Smooth muscle cell (in vitro differentiated cells): ENCODE results near the gene PACSIN1. TPM values are rescaled to one million over a fixed set of nuclear protein-coding genes. Genes with fewer than 3 reads are reported as not detected.

Experiments used
- DNase-seq: peaks from one replicate; lab custom pipeline; 2025; ENCODE audit not compliant: unreplicated experiment; lab: John Stamatoyannopoulos, UW
- H2AFZ ChIP-seq: fragments of 200-600 bp; sonication (generic); 2 replicates; pipeline ENCODE4 v1.6.0; 2016; ENCODE audit warnings: antibody characterized with exemption, low read depth, mild to moderate bottlenecking
- H3F3A ChIP-seq: fragments of 200-600 bp; sonication (generic); 2 replicates; pipeline ENCODE4 v1.6.0; 2017; ENCODE audit warnings: antibody characterized with exemption, low read depth
- H3K27ac ChIP-seq: fragments of 200-600 bp; sonication (generic); 2 replicates; pipeline ENCODE4 v1.5.1; 2016; ENCODE audit warnings: low read depth, mild to moderate bottlenecking
- H3K27me3 ChIP-seq: fragments of 200-600 bp; sonication (generic); 2 replicates; pipeline ENCODE4 v1.6.1; 2016; ENCODE audit warnings: low read depth, mild to moderate bottlenecking
- H3K36me3 ChIP-seq: fragments of 200-600 bp; sonication (generic); 2 replicates; pipeline ENCODE4 v1.5.1; 2016; ENCODE audit warnings: low read depth
- H3K4me1 ChIP-seq: fragments of 200-600 bp; sonication (generic); 2 replicates; pipeline ENCODE4 v1.5.1; 2016; ENCODE audit warnings: low read depth
- H3K4me2 ChIP-seq: fragments of 200-600 bp; sonication (generic); 2 replicates; pipeline ENCODE4 v1.6.0; 2016; ENCODE audit warnings: mild to moderate bottlenecking
- H3K4me3 ChIP-seq: fragments of 200-600 bp; sonication (generic); 2 replicates; pipeline ENCODE4 v1.5.1; 2016; ENCODE audit warnings: mild to moderate bottlenecking
- H3K79me2 ChIP-seq: fragments of 200-600 bp; sonication (generic); 2 replicates; pipeline ENCODE4 v1.6.0; 2016; ENCODE audit warnings: low read depth, mild to moderate bottlenecking
- H3K9ac ChIP-seq: fragments of 200-600 bp; sonication (generic); 2 replicates; pipeline ENCODE4 v1.6.0; 2016; ENCODE audit warnings: low read depth
- H3K9me3 ChIP-seq: fragments of 200-600 bp; sonication (generic); replicated peaks from 2 replicates; pipeline ENCODE4 v1.5.1; 2016; ENCODE audit warnings: low read depth
- H4K20me1 ChIP-seq: fragments of 200-600 bp; sonication (generic); 2 replicates; pipeline ENCODE4 v1.6.0; 2016; ENCODE audit warnings: low read depth
- CTCF ChIP-seq: fragments of 200-600 bp; sonication (generic); IDR thresholded peaks from 2 replicates; pipeline ENCODE4 v1.5.1; 2017; ENCODE audit warnings: borderline replicate concordance, mild to moderate bottlenecking, antibody characterized with exemption; ENCODE audit not compliant: insufficient read depth, poor library complexity, severe bottlenecking
- WGBS: methylation state at CpG from one replicate; pipeline ENCODE4 v1.1.7; 2016; ENCODE audit warnings: low lambda C conversion rate; 5-methylcytosine and 5-hydroxymethylcytosine counted together
- polyA plus RNA-seq: library from polyadenylated mRNA; unstranded; fragments of >200 nt; fragmentation: Nextera tagmentation; extraction: Ambion mirVana; gene quantifications from 2 replicates; pipeline ENCODE4 v1.2.1, GENCODE V29; 2016
- total RNA-seq: library from RNA; depleted of rRNA; stranded (reverse); fragments of >200 nt; gene quantifications from 2 replicates; pipeline ENCODE4 v1.2.3, GENCODE V29; 2014

PACSIN1 gene
- not detected in 2 replicates for total RNA-seq
- not detected in 2 replicates for polyA plus RNA-seq

GRCh38 chr6:34465531-34466241, at the start of gene PACSIN1:
Gene PACSIN1 (plus strand): TSS chr6:34466076. CDS start chr6:34526306, 60,230 bp downstream.
- H3K79me2 ChIP-seq, result no peaks in the 10 kb centered on the region
- no peaks in the 10 kb centered on the region for H4K20me1 ChIP-seq
- H3K4me2 ChIP-seq, result peak within 1 kb of the TSS; percentile 91
- no peaks in the 10 kb centered on the region for H3K36me3 ChIP-seq
- H2AFZ ChIP-seq, result no peak within 1 kb of the TSS
- peaks cover 4% of the 10 kb centered on the region for H3K4me1 ChIP-seq
- no peaks in the 10 kb centered on the region for H3K9me3 ChIP-seq
- 2% methylated on average over 42 of the region's 67 CpGs for WGBS
- no peak within 1 kb of the TSS for H3K9ac ChIP-seq
- TF ChIP-seq CTCF, result no peak
- peak within 1 kb of the TSS; percentile 52 for H3K4me3 ChIP-seq
- H3K27me3 ChIP-seq, result peaks cover 23% of the 10 kb centered on the region
- H3F3A ChIP-seq, result no peaks in the 10 kb centered on the region
- H3K27ac ChIP-seq, result no peak within 1 kb of the TSS
- DNase-seq, result no peak

GRCh38 chr6:34416877-34417371, 49.0 kb upstream of the PACSIN1 start:
- no peak overlapping the region for H3K4me2 ChIP-seq
- H3K9me3 ChIP-seq, result no peaks in the 10 kb centered on the region
- H2AFZ ChIP-seq, result no peak overlapping the region
- no peak for TF ChIP-seq CTCF
- H3F3A ChIP-seq, result peaks cover 33% of the 10 kb centered on the region
- H3K27me3 ChIP-seq, result no peaks in the 10 kb centered on the region
- DNase-seq, result no peak
- H3K9ac ChIP-seq, result no peak overlapping the region
- peaks cover 3% of the 10 kb centered on the region for H3K79me2 ChIP-seq
- peaks cover 12% of the 10 kb centered on the region for H3K36me3 ChIP-seq
- WGBS, result 89% methylated on average over 7 of the region's 7 CpGs
- H3K27ac ChIP-seq, result no peak overlapping the region
- H3K4me1 ChIP-seq, result no peaks in the 10 kb centered on the region
- H4K20me1 ChIP-seq, result peaks cover 59% of the 10 kb centered on the region
- H3K4me3 ChIP-seq, result no peak overlapping the region

- H3F3A ChIP-seq, result peaks cover 35% of the 10 kb centered on the region
- WGBS, result 96% methylated on average over 5 of the region's 5 CpGs
- DNase-seq, result no peak
- no peak overlapping the region for H3K27ac ChIP-seq
- H2AFZ ChIP-seq, result no peak overlapping the region
- H3K36me3 ChIP-seq, result peaks cover 19% of the 10 kb centered on the region
- no peak overlapping the region for H3K4me3 ChIP-seq
- no peaks in the 10 kb centered on the region for H3K4me1 ChIP-seq
- H3K9ac ChIP-seq, result no peak overlapping the region
- no peak overlapping the region for H3K4me2 ChIP-seq
- H3K27me3 ChIP-seq, result no peaks in the 10 kb centered on the region
- TF ChIP-seq CTCF, result no peak
- peaks cover 74% of the 10 kb centered on the region for H4K20me1 ChIP-seq
- no peaks in the 10 kb centered on the region for H3K9me3 ChIP-seq
- H3K79me2 ChIP-seq, result peaks cover 15% of the 10 kb centered on the region
Measured at GRCh38 chr6:34418367-34418766, 47.5 kb upstream of the PACSIN1 start.
